Measurements from ENCODE around the gene RIPK1.

RIPK1 gene

DNA sequence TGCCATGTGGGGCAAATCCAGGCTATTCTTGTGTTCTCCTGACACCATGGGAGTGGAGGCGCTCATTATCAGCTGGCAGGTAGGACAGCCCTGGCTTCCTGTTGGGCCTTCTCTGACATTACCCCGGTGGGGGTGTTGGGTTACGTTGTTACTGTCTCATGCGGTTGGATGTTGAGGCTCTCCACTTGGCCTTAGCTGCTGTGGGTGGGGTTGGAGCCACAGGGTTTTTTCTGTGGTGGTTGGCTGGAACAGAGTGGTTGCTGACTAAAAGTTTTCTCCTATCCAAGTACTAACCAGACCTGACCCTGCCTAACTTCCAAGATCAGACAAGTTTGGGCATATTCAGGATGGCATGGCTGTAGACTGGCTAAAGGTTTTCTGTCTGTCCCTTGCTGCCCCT lies 20.2 kb downstream of the RIPK1 start:
- TF ChIP-seq, protein P1, sequence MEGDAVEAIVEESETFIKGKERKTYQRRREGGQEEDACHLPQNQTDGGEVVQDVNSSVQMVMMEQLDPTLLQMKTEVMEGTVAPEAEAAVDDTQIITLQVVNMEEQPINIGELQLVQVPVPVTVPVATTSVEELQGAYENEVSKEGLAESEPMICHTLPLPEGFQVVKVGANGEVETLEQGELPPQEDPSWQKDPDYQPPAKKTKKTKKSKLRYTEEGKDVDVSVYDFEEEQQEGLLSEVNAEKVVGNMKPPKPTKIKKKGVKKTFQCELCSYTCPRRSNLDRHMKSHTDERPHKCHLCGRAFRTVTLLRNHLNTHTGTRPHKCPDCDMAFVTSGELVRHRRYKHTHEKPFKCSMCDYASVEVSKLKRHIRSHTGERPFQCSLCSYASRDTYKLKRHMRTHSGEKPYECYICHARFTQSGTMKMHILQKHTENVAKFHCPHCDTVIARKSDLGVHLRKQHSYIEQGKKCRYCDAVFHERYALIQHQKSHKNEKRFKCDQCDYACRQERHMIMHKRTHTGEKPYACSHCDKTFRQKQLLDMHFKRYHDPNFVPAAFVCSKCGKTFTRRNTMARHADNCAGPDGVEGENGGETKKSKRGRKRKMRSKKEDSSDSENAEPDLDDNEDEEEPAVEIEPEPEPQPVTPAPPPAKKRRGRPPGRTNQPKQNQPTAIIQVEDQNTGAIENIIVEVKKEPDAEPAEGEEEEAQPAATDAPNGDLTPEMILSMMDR (IDR thresholded peaks at IDR 0.05): no peak
- Mint-ChIP-seq H3K4me3 (no peak overlapping the region), H3K27me3 (ENCODE audit: low read depth, poor library complexity) (peaks cover 6% of the 10 kb centered on the region), H3K36me3 (ENCODE audit: low read depth) (peaks cover 73% of the 10 kb centered on the region), H3K4me1 (peaks cover 8% of the 10 kb centered on the region), H3K27ac (no peak overlapping the region), H3K9me3 (peaks cover 43% of the 10 kb centered on the region)
- no peak for DNase-seq

DNA sequence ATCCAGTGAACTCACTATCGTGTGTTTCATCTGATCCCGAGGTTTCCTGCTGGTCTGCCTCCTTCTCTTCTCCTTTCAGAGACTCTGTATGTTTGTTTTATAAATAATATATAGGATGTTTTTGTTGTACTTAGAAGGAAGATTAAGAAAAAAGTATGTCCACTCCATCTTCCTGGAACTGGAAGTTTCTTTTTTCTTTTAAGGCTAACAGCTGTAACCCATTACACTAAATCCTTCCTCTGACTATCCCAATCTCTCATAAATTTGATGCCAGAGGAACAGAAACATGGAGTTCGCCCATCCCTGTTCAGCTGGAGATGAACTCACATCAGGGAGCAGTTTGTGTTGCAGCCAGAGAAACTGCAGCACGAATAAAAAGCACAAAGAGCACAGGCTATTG lies 20.7 kb downstream of the RIPK1 start:
- Mint-ChIP-seq H3K27me3 (ENCODE audit: low read depth, poor library complexity) (peaks cover 6% of the 10 kb centered on the region), H3K36me3 (ENCODE audit: low read depth) (peaks cover 70% of the 10 kb centered on the region), H3K9me3 (peaks cover 45% of the 10 kb centered on the region), H3K4me3 (no peak overlapping the region), H3K4me1 (peaks cover 8% of the 10 kb centered on the region), H3K27ac (no peak overlapping the region)
- TF ChIP-seq, protein P1 (IDR thresholded peaks at IDR 0.05): no peak
- no peak for DNase-seq

DNA sequence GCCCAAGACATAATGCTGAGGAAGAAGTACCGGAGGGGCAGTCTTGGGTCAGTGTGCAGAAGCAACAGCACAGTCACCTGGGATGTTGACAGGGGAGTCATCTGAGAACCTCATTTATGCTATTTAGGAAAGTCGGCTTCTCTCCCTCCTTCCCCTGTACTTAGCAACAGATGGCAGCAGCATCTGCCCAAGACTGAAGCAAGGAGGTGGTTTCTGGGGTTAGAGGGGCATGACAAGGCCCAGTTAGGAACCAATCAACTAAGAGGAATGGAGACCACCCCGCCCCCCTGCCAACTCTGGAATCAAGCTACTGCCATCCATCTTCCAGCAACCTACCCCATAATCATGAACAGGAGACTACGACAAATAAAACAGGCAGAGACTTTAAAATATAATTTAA lies 21.7 kb downstream of the RIPK1 start:
- Mint-ChIP-seq H3K4me3 (no peak overlapping the region), H3K36me3 (ENCODE audit: low read depth) (peaks cover 70% of the 10 kb centered on the region), H3K27ac (no peak overlapping the region), H3K9me3 (peaks cover 55% of the 10 kb centered on the region), H3K27me3 (ENCODE audit: low read depth, poor library complexity) (peaks cover 6% of the 10 kb centered on the region), H3K4me1 (peaks cover 8% of the 10 kb centered on the region)
- TF ChIP-seq, protein P1 (IDR thresholded peaks at IDR 0.05): no peak
- no peak for DNase-seq

DNA sequence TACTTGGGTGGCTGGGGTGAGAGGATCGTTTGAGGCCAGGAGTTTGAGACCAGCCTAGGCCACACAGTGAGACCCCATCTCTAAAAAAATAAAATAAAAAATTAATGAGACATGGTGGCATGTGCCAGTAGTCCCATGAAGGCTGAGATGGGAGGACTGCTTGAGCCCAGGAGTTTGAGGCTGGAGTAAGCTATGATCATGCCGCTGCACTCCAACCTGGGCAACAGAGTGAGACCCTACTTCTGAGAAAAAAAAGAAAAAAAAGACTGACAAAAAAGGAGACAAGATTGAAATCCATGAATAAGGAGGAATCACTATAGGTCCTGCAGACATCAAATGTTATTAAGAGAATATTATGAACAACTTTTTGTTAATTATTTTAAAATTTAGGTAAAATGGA lies 26.5 kb downstream of the RIPK1 start:
- Mint-ChIP-seq H3K4me3 (no peak overlapping the region), H3K9me3 (peaks cover 40% of the 10 kb centered on the region), H3K36me3 (ENCODE audit: low read depth) (peaks cover 62% of the 10 kb centered on the region), H3K27ac (no peak overlapping the region), H3K4me1 (no peaks in the 10 kb centered on the region), H3K27me3 (ENCODE audit: low read depth, poor library complexity) (no peaks in the 10 kb centered on the region)
- TF ChIP-seq, protein P1 (IDR thresholded peaks at IDR 0.05): no peak
- no peak for DNase-seq

DNA sequence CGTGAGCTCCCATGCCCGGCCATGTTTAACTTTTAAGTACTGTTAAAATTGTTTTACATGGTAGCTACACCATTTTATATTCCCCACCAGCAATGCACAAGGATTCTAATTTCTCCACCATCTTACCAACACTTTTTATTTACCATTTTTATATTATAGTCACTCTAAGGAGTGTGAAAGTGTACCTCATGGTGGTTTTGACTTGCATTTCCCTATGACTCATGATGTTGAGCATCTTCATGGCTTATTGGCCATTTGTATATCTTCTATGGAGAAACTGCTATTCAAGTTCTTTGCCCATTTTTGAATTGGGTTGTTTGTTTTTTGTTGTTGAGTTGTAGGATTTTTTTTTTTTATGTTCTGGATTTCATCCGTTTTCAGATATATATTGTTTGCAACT lies 34.6 kb downstream of the RIPK1 start:
- Mint-ChIP-seq H3K27ac (no peak overlapping the region), H3K27me3 (ENCODE audit: low read depth, poor library complexity) (no peaks in the 10 kb centered on the region), H3K36me3 (ENCODE audit: low read depth) (peaks cover 59% of the 10 kb centered on the region), H3K4me1 (no peaks in the 10 kb centered on the region), H3K4me3 (no peak overlapping the region), H3K9me3 (peaks cover 5% of the 10 kb centered on the region)
- TF ChIP-seq, protein P1 (IDR thresholded peaks at IDR 0.05): no peak
- DNase-seq: no peak

DNA sequence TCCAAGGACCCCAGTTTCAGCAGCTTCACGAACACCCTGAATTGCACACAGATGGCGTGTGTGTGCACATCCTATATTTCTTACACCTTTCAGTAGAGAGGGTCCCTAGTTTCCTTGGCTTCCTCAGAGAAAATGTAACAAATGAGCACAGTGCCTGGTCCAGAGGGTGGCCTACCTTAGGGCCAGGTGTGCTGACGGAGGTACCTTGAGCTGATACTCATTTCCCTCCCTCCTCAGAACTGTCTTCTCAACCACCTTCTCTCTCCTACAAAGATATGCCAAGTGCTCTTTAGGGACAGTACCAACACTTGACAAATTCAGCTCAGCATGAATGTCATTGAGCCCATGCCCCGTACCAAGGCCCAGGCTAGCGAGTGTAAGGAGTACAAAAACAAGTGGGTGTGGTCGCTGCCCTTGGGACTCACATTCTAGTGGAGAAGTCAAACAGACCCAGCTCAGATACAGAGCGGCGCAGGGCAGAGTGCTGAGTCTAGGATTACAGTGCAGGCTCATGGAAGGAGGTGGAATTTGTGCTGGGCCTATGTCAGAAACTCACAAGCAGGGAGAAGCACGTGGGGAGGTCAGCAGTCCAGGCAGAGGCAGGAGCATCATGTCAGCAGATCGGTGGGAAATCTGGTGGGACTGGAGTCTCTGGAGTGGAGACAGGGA lies 40.6 kb downstream of the RIPK1 start:
- Mint-ChIP-seq H3K36me3 (ENCODE audit: low read depth) (peaks cover 52% of the 10 kb centered on the region), H3K27me3 (ENCODE audit: low read depth, poor library complexity) (no peaks in the 10 kb centered on the region), H3K27ac (peak overlapping the region; percentile 18), H3K4me3 (no peak overlapping the region), H3K9me3 (no peaks in the 10 kb centered on the region), H3K4me1 (peaks cover 5% of the 10 kb centered on the region)
- DNase-seq: no peak
- TF ChIP-seq, protein P1 (IDR thresholded peaks at IDR 0.05): no peak

All from nephron progenitor cell (in vitro differentiated cells).